K562 (cell line): Measurements from ENCODE around the gene CDC42EP5.

ENCODE experiments used
- CTCF ChIP-seq, 3 experiments: IDR thresholded peaks in 2 of 3; conservative IDR thresholded peaks in 1 of 3; 2 replicates each; pipeline ENCODE4 v1.5.1; 2011 to 2012; ENCODE audit warnings: low read length in 3 of 3, mild to moderate bottlenecking in 3 of 3, control low read depth in 2 of 3, improper control_type of control experiment in 1 of 3, inconsistent platforms in 1 of 3, low read depth in 1 of 3, mixed read lengths in 1 of 3, moderate library complexity in 1 of 3; ENCODE audit not compliant: insufficient read depth in 2 of 3
- EP300 ChIP-seq: IDR thresholded peaks from 2 replicates; pipeline ENCODE4 v1.6.1; 2012; ENCODE audit warnings: low read length, improper control_type of control experiment
- HMG20B ChIP-seq: fragments of 250-450 bp; sonication (Bioruptor Pico); IDR thresholded peaks from 2 replicates; pipeline ENCODE4 v1.5.0; 2021; ENCODE audit warnings: mild to moderate bottlenecking
- IRF1 ChIP-seq: sonication (generic); formaldehyde crosslinking; IDR thresholded peaks from 2 replicates; pipeline ENCODE4 v1.8.0; 2022; ENCODE audit warnings: missing genetic modification reagents, mild to moderate bottlenecking, borderline replicate concordance
- RBBP5 ChIP-seq: fragments of 200-600 bp; sonication (generic); IDR thresholded peaks from 2 replicates; pipeline ENCODE4 v1.6.1; 2012; ENCODE audit warnings: borderline replicate concordance, mild to moderate bottlenecking, low read length, control low read depth, inconsistent platforms; ENCODE audit not compliant: insufficient read depth, poor library complexity, severe bottlenecking
- TF ChIP-seq, protein P1 (sequence below): sonication (generic); formaldehyde crosslinking; IDR thresholded peaks from 2 replicates; pipeline ENCODE4 v1.8.1; 2022; ENCODE audit warnings: missing genetic modification reagents

- no peak for TF ChIP-seq CTCF (IDR thresholded peaks at IDR 0.05 in 2 of 3, conservative IDR thresholded peaks at IDR 0.05 in 1 of 3; ENCODE audit: insufficient read depth in 2 of 3, low read depth in 1 of 3, low read length in 3 of 3)
- TF ChIP-seq EP300 = no peak
- TF ChIP-seq IRF1 = no peak
- TF ChIP-seq, protein P1, sequence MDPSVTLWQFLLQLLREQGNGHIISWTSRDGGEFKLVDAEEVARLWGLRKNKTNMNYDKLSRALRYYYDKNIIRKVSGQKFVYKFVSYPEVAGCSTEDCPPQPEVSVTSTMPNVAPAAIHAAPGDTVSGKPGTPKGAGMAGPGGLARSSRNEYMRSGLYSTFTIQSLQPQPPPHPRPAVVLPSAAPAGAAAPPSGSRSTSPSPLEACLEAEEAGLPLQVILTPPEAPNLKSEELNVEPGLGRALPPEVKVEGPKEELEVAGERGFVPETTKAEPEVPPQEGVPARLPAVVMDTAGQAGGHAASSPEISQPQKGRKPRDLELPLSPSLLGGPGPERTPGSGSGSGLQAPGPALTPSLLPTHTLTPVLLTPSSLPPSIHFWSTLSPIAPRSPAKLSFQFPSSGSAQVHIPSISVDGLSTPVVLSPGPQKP (CRISPR knock-in tag) = no peak
- no peak for TF ChIP-seq HMG20B (CRISPR knock-in tag)
- TF ChIP-seq RBBP5 = no peak
These were observed 16.7 kb upstream of the CDC42EP5 start for GRCh38 chr19:54489766-54490165.
